AG04449 (cell line): ENCODE data around the gene XYLT1.

ENCODE experiments used
- CTCF ChIA-PET: fragments of 350-600 bp; formaldehyde crosslinking; extraction: SDS; loops from one replicate; lab custom pipeline; 2021; ENCODE audit warnings: antibody characterized with exemption; lab: Yijun Ruan, JAX
- POLR2A ChIA-PET: fragments of 400-600, 350-600 bp; formaldehyde crosslinking; extraction: SDS; loops from one replicate; lab custom pipeline; 2020; ENCODE audit warnings: antibody characterized with exemption, inconsistent platforms; lab: Yijun Ruan, JAX
- DNase-seq: peaks from one replicate; pipeline ENCODE4 v3.0.0-alpha.2; 2010; ENCODE audit warnings: low read depth, low spot score
- H3K4me3 ChIP-seq: 2 replicates; pipeline ENCODE4 v1.5.1; 2011; ENCODE audit warnings: low read depth, mild to moderate bottlenecking, control low read depth, low read length
- TF ChIP-seq, protein P1 (sequence below): IDR thresholded peaks from one replicate; pipeline ENCODE4 v1.5.1; 2011; ENCODE audit warnings: mild to moderate bottlenecking, moderate library complexity, low read length, control low read depth, inconsistent platforms; ENCODE audit not compliant: insufficient read depth; ENCODE audit errors: missing control alignments

The XYLT1 gene

DNA sequence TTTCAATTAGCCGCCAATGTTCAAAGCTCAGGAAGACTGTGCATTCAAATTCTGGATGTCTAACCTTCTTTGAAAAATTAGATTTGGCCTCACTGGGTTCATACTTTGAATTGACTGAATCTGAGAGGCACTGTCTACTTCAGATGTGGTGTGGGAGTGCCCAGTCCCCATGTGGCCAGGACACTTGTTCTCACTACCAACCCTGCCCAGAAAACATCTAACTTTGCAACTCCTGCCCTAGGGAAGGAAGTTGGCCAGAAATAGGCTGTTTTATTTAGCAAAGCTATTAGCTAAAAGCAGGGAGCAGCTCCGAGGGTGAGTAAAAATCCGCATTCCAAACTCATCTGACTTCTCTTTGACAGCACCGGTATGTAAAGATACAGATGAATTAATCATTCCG is 86.3 kb downstream of the XYLT1 start:
- ChIA-PET POLR2A (no interaction called here), CTCF (no interaction called here)

GRCh38 chr16:17382949-17383863 is 87.6 kb downstream of the XYLT1 start:
- DNase-seq = no peak
- TF ChIP-seq, protein P1, sequence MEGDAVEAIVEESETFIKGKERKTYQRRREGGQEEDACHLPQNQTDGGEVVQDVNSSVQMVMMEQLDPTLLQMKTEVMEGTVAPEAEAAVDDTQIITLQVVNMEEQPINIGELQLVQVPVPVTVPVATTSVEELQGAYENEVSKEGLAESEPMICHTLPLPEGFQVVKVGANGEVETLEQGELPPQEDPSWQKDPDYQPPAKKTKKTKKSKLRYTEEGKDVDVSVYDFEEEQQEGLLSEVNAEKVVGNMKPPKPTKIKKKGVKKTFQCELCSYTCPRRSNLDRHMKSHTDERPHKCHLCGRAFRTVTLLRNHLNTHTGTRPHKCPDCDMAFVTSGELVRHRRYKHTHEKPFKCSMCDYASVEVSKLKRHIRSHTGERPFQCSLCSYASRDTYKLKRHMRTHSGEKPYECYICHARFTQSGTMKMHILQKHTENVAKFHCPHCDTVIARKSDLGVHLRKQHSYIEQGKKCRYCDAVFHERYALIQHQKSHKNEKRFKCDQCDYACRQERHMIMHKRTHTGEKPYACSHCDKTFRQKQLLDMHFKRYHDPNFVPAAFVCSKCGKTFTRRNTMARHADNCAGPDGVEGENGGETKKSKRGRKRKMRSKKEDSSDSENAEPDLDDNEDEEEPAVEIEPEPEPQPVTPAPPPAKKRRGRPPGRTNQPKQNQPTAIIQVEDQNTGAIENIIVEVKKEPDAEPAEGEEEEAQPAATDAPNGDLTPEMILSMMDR = no peak
- no peak overlapping the region for H3K4me3 ChIP-seq
- POLR2A ChIA-PET = interaction anchor here (0.6 to 0.9 kb wide), 2 partner anchors 8 to 23 kb away, joined by 3 to 4 read pairs; no protein-coding TSS in a partner anchor
- CTCF ChIA-PET = no interaction called here

More for the DNA sequence above, 86.3 kb downstream of the XYLT1 start:
- DNase-seq = no peak
- TF ChIP-seq, protein P1 = no peak
- H3K4me3 ChIP-seq = no peak overlapping the region

- POLR2A ChIA-PET = no interaction called here
- TF ChIP-seq, protein P1 = no peak
- H3K4me3 ChIP-seq = no peak overlapping the region
- no peak for DNase-seq
- CTCF ChIA-PET = no interaction called here
These were observed 88.2 kb downstream of the XYLT1 start for GRCh38 chr16:17382514-17382913.

DNA sequence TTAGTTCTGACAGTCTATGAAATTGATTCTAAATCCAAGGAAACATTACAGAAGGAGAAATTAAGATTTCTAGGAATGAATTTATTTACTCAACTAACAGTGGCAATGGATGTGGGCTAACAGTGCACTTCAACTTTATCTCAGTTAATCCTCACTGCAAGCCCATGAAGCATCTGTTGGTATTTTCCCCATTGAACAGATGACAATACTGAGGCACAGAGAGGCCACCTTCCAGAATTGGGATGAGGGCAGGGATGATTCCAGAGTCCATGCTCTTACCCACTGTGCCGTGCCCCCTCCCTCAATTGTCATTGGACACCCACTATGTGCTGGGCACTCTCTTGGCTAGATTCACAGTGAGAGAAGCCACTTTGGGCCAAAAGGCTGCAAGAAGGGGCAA is 89.0 kb downstream of the XYLT1 start:
- DNase-seq = no peak
- ChIA-PET CTCF (interaction anchor here (1.1 kb wide), 1 partner anchor 16 kb away, joined by 3 read pairs; no protein-coding TSS in a partner anchor), POLR2A (no interaction called here)
- TF ChIP-seq, protein P1 = no peak
- H3K4me3 ChIP-seq = no peak overlapping the region

DNA sequence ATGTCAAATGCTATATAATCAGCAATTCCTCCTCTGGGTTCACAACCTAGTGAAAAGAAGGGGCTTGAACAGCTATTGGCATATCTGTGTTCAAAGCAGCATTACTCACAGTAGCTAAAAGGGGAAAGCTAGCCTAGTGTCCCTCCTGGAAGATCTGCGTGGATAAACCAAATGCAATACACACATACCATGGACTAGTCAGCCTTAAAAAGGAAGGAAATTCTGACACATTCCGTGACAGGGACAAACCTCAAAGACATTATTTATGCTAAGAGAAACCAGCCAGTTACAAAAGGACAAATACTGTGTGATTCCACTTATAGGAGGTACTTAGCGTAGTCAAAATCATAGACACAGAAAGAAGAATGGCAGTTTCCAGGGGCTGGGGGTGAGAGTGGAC is 90.1 kb downstream of the XYLT1 start:
- no peak overlapping the region for H3K4me3 ChIP-seq
- ChIA-PET POLR2A (no interaction called here), CTCF (interaction anchor here (1.6 kb wide), 1 partner anchor 10 kb away, joined by 5 read pairs; no protein-coding TSS in a partner anchor)

More for the DNA sequence above, 90.1 kb downstream of the XYLT1 start:
- TF ChIP-seq, protein P1 = no peak
- no peak for DNase-seq
